Measurements from ENCODE around the gene NEK7. TPM values are rescaled to one million over a fixed set of nuclear protein-coding genes. Genes with fewer than 3 reads are reported as not detected.

The NEK7 gene
- total RNA-seq, 2 donors from 2014 or later: 80.0 to 108 TPM

DNA sequence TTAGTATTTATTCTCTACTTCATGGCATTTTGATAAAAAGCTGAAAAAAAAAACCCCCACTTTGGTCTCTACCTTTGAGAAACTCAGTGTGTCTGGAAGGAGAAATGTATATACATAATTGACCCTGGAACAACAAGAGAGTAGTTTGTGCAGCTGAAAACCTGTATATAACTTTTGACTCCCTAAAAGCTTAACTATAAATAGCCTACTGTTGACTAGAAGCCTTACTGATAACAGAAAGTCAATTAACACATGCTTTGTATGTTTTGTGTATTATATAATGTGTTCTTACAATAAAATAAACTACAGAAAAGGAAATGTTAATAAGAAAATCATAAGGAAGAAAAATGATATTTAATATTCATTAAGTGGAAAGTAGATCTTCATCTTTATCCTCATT, 88.0 kb downstream of the NEK7 start:
- no peak overlapping the region for H3K4me3 Mint-ChIP-seq
- DNase-seq (ENCODE audit: low spot score) (no peak), ATAC-seq (no peak)
- H3K36me3 Mint-ChIP-seq: peaks cover 5% of the 10 kb centered on the region
- no peaks in the 10 kb centered on the region for H3K9me3 Mint-ChIP-seq
- H3K27ac Mint-ChIP-seq: peak overlapping the region in 1 of 2 donors; percentile 45
- H3K4me1 Mint-ChIP-seq (ENCODE audit: low read depth in 2 of 2): peaks cover 33 to 36% of the 10 kb centered on the region in 2 donors
- no peaks in the 10 kb centered on the region for H3K27me3 Mint-ChIP-seq

- no peak for DNase-seq (ENCODE audit: low spot score)
- no peak for ATAC-seq
- no peak overlapping the region for H3K4me3 Mint-ChIP-seq
- no peaks in the 10 kb centered on the region for H3K27me3 Mint-ChIP-seq
- no peaks in the 10 kb centered on the region for H3K9me3 Mint-ChIP-seq
- no peak overlapping the region for H3K27ac Mint-ChIP-seq
- peaks cover 5% of the 10 kb centered on the region for H3K36me3 Mint-ChIP-seq
- H3K4me1 Mint-ChIP-seq (ENCODE audit: low read depth in 2 of 2): peaks cover 33 to 36% of the 10 kb centered on the region in 2 donors
Measured at GRCh38 chr1:198245379-198245778, 88.6 kb downstream of the NEK7 start.

- Mint-ChIP-seq H3K4me1 (ENCODE audit: low read depth in 2 of 2) (peaks cover 33 to 38% of the 10 kb centered on the region in 2 donors), H3K9me3 (no peaks in the 10 kb centered on the region), H3K27me3 (no peaks in the 10 kb centered on the region), H3K36me3 (peaks cover 5% of the 10 kb centered on the region), H3K27ac (no peak overlapping the region), H3K4me3 (no peak overlapping the region)
- ATAC-seq (no peak), DNase-seq (ENCODE audit: low spot score) (no peak)
Measured at GRCh38 chr1:198246337-198246736, 89.5 kb downstream of the NEK7 start.

GRCh38 chr1:198253259-198253658, 96.5 kb downstream of the NEK7 start:
- DNase-seq (ENCODE audit: low spot score) (no peak), ATAC-seq (no peak)
- peaks cover 10% of the 10 kb centered on the region for H3K36me3 Mint-ChIP-seq
- H3K4me3 Mint-ChIP-seq: peak overlapping the region; percentile 15
- no peaks in the 10 kb centered on the region for H3K9me3 Mint-ChIP-seq
- peaks cover 37 to 66% of the 10 kb centered on the region in 2 donors for H3K4me1 Mint-ChIP-seq (ENCODE audit: low read depth in 2 of 2)
- peak overlapping the region; percentile 36 to 44 for H3K27ac Mint-ChIP-seq
- no peaks in the 10 kb centered on the region for H3K27me3 Mint-ChIP-seq

- ATAC-seq: peak; percentile 45 to 84
- peaks cover 37 to 66% of the 10 kb centered on the region in 2 donors for H3K4me1 Mint-ChIP-seq (ENCODE audit: low read depth in 2 of 2)
- no peaks in the 10 kb centered on the region for H3K27me3 Mint-ChIP-seq
- no peaks in the 10 kb centered on the region for H3K9me3 Mint-ChIP-seq
- DNase-seq (ENCODE audit: low spot score): no peak
- peaks cover 10% of the 10 kb centered on the region for H3K36me3 Mint-ChIP-seq
- H3K4me3 Mint-ChIP-seq: peak overlapping the region; percentile 15
- peak overlapping the region; percentile 36 to 44 for H3K27ac Mint-ChIP-seq
Measured at GRCh38 chr1:198253668-198254067, 96.9 kb downstream of the NEK7 start.

- Mint-ChIP-seq H3K4me1 (ENCODE audit: low read depth in 2 of 2) (peaks cover 36 to 67% of the 10 kb centered on the region in 2 donors), H3K4me3 (no peak overlapping the region), H3K27ac (peak overlapping the region; percentile 44 to 57), H3K36me3 (peaks cover 10% of the 10 kb centered on the region), H3K27me3 (no peaks in the 10 kb centered on the region), H3K9me3 (no peaks in the 10 kb centered on the region)
- ATAC-seq: no peak
- no peak for DNase-seq (ENCODE audit: low spot score)
Measured at GRCh38 chr1:198254521-198254920, 97.7 kb downstream of the NEK7 start.

GRCh38 chr1:198254948-198255347, 98.2 kb downstream of the NEK7 start:
- Mint-ChIP-seq H3K9me3 (no peaks in the 10 kb centered on the region), H3K36me3 (peaks cover 10% of the 10 kb centered on the region), H3K4me1 (ENCODE audit: low read depth in 2 of 2) (peaks cover 39 to 71% of the 10 kb centered on the region in 2 donors), H3K4me3 (no peak overlapping the region), H3K27me3 (no peaks in the 10 kb centered on the region), H3K27ac (peak overlapping the region in 1 of 2 donors; percentile 57)
- no peak for ATAC-seq
- no peak for DNase-seq (ENCODE audit: low spot score)

DNA sequence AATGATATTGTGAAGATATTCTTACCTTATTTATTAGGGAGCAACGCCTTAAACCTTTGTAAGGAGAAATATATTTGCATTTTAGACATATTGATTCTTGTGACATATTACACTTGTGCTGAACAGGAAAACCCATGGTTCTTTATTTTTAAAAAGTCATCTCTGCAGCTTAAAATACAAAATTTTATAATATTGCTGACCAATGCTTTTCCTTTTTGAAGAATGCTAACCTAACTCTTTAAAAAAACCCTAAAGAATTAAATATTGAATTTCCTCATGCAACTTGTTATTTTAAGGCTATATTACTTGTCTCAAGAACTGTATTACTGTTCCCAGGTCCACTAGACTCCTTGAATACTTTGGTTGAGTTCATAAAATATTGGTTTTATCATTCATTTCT, 99.0 kb downstream of the NEK7 start:
- ATAC-seq (no peak), DNase-seq (ENCODE audit: low spot score) (no peak)
- Mint-ChIP-seq H3K9me3 (no peaks in the 10 kb centered on the region), H3K4me1 (ENCODE audit: low read depth in 2 of 2) (peaks cover 41 to 77% of the 10 kb centered on the region in 2 donors), H3K27me3 (no peaks in the 10 kb centered on the region), H3K4me3 (no peak overlapping the region), H3K27ac (no peak overlapping the region), H3K36me3 (peaks cover 10% of the 10 kb centered on the region)

- no peaks in the 10 kb centered on the region for H3K27me3 Mint-ChIP-seq
- H3K9me3 Mint-ChIP-seq: no peaks in the 10 kb centered on the region
- DNase-seq (ENCODE audit: low spot score) (no peak), ATAC-seq (peak; percentile 85)
- H3K4me3 Mint-ChIP-seq: no peak overlapping the region
- H3K36me3 Mint-ChIP-seq: peaks cover 4% of the 10 kb centered on the region
- peak overlapping the region; percentile 83 to 85 for H3K27ac Mint-ChIP-seq
- H3K4me1 Mint-ChIP-seq (ENCODE audit: low read depth in 2 of 2): peaks cover 29 to 57% of the 10 kb centered on the region in 2 donors
Measured at GRCh38 chr1:198258491-198258890, 101.7 kb downstream of the NEK7 start.

DNA sequence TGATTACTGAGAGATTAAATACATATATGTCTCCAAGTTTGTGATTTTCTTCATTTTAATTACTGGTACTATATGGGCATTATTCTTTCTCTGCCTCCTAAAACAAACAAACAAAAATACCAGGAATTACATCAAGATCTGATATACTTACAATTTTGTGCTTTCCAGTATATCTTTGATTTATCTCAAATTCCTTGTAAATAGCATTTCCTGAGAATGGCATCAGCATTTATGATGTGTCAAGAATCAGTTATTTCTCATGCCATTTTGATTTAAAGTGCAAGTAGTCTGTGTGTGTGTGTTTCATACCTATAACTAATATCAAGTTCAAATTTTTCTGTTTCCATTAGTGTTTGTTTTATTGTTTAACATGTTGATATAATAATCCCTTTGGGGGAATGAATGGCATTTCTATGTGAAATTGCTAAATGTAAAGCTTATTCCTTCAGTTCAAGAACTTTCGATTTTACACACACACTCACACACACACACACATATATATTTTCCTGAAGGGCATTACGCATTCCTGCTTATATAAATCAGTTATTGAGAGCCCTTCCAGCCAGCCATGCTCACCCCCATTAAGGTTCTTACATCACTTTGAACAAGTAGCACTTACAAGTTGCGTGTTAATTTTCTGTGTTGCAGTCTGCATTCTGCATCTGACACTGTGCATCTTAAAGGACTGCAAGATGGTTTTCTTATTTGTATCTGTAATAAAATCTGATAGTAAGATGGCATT, 102.7 kb downstream of the NEK7 start:
- DNase-seq (ENCODE audit: low spot score) (no peak), ATAC-seq (no peak)
- Mint-ChIP-seq H3K27me3 (no peaks in the 10 kb centered on the region), H3K36me3 (peaks cover 4% of the 10 kb centered on the region), H3K9me3 (no peaks in the 10 kb centered on the region), H3K4me3 (peak overlapping the region; percentile 65), H3K27ac (peak overlapping the region; percentile 83 to 85), H3K4me1 (ENCODE audit: low read depth in 2 of 2) (peaks cover 25 to 48% of the 10 kb centered on the region in 2 donors)

GRCh38 chr1:198261886-198262285, 105.1 kb downstream of the NEK7 start:
- Mint-ChIP-seq H3K4me3 (no peak overlapping the region), H3K36me3 (no peaks in the 10 kb centered on the region)
- no peak for ATAC-seq

GRCh38 chr1:198263186-198263585, 106.4 kb downstream of the NEK7 start:
- DNase-seq (ENCODE audit: low spot score) (no peak), ATAC-seq (no peak)
- Mint-ChIP-seq H3K27ac (no peak overlapping the region), H3K4me1 (ENCODE audit: low read depth in 2 of 2) (peaks cover 20 to 33% of the 10 kb centered on the region in 2 donors), H3K9me3 (no peaks in the 10 kb centered on the region), H3K4me3 (no peak overlapping the region), H3K36me3 (no peaks in the 10 kb centered on the region), H3K27me3 (no peaks in the 10 kb centered on the region)

More at GRCh38 chr1:198261886-198262285, 105.1 kb downstream of the NEK7 start:
- no peak for DNase-seq (ENCODE audit: low spot score)
- no peaks in the 10 kb centered on the region for H3K9me3 Mint-ChIP-seq
- no peak overlapping the region for H3K27ac Mint-ChIP-seq
- peaks cover 24 to 39% of the 10 kb centered on the region in 2 donors for H3K4me1 Mint-ChIP-seq (ENCODE audit: low read depth in 2 of 2)
- no peaks in the 10 kb centered on the region for H3K27me3 Mint-ChIP-seq

DNA sequence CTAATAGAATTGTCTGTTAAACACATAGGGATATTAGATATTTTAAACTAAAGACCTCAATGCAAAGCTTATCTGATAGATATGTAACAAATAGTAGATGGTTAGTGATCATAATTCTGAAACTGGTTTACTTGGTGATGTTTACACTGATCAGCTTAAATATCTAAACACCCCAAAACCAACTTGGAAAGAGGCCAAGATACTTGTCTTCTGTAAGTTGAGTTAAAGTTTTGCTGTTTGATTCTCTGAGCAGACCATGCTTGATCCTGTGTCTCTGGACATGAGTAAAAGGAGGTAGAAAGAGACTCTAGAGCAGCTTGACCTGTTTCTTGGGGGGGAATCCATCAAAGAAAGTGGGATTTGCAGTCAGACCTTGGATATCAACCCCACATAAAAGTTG, 107.5 kb downstream of the NEK7 start:
- Mint-ChIP-seq H3K27me3 (no peaks in the 10 kb centered on the region), H3K27ac (no peak overlapping the region), H3K9me3 (no peaks in the 10 kb centered on the region), H3K4me1 (ENCODE audit: low read depth in 2 of 2) (peaks cover 17 to 28% of the 10 kb centered on the region in 2 donors), H3K4me3 (no peak overlapping the region), H3K36me3 (no peaks in the 10 kb centered on the region)
- ATAC-seq (no peak), DNase-seq (ENCODE audit: low spot score) (no peak)

DNA sequence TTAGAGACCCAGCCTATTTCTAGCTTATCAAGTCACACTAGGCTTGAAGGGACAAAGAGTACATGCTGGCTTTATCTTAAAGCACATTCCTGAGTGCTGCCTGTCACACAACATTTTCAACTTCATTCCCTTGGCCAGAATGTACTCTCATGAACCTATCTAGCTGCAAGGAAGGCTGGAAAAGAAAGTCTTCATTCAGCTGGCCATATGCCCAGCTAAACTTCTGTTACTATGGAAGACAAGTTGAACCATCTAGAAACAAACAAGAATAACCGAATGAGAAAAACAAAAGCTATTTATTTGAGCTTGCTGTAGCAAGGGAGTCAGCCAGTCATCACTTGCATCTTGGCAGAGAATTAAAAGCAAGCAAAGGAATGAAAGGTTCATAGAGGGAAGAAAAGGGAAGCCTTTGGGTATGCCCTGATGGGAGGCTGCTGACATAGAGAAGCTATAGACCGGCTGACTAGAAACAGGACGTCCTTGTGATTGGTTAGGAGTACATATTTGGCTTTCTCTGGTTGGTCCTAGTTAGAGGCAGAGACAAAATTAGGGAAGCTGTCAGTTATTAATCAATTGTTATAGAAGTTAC, 108.4 kb downstream of the NEK7 start:
- DNase-seq (ENCODE audit: low spot score) (no peak), ATAC-seq (no peak)
- peaks cover 12 to 19% of the 10 kb centered on the region in 2 donors for H3K4me1 Mint-ChIP-seq (ENCODE audit: low read depth in 2 of 2)
- H3K9me3 Mint-ChIP-seq: no peaks in the 10 kb centered on the region
- H3K27ac Mint-ChIP-seq: peak overlapping the region in 1 of 2 donors; percentile 45
- no peak overlapping the region for H3K4me3 Mint-ChIP-seq
- H3K36me3 Mint-ChIP-seq: no peaks in the 10 kb centered on the region
- H3K27me3 Mint-ChIP-seq: no peaks in the 10 kb centered on the region

All from natural killer cell treated with Interleukin-12 subunit alpha and Interleukin-12 subunit beta and Interleukin-15 and Interleukin-18, amount 100 ng/mL, for 72 hours (primary cell).